IMR-90 (cell line): ENCODE measurements around the gene FBXW7. TPM values are rescaled to one million over a fixed set of nuclear protein-coding genes. Genes with fewer than 3 reads are reported as not detected.

Experiments
- ATAC-seq: fragments of 200-7000 bp; cut with Tn5 transposase; 2 replicates; pipeline ENCODE4 v1.9.1; 2020; ENCODE audit warnings: low read depth, mild to moderate bottlenecking, moderate library complexity
- BruUV-seq: library from RNA; stranded (reverse); fragments of 400-500 nt; replicated peaks from 2 replicates; lab custom pipeline; 2021; lab: Mats Ljungman, UMichigan
- CTCF ChIA-PET: fragments of 300-600 bp; formaldehyde crosslinking; extraction: SDS; loops from one replicate; lab custom pipeline; 2021; ENCODE audit warnings: antibody characterized with exemption; lab: Yijun Ruan, JAX
- POLR2A ChIA-PET: fragments of 300-600 bp; sonication (Branson Sonifier 250); formaldehyde crosslinking; loops from one replicate; lab custom pipeline; 2022; ENCODE audit warnings: antibody characterized with exemption; ENCODE audit not compliant: unreplicated experiment; lab: Charles Lee
- DNase-seq: peaks from one replicate; pipeline ENCODE4 v3.0.0; 2013
- H2AFZ ChIP-seq: replicated peaks from 2 replicates; pipeline ENCODE3; 2013; ENCODE audit warnings: low read length, mild to moderate bottlenecking; ENCODE audit not compliant: poor library complexity
- H2AK5ac ChIP-seq: 2 replicates; pipeline ENCODE4 v1.6.1; 2013; ENCODE audit warnings: low read depth, low read length, inconsistent platforms
- H2AK9ac ChIP-seq: replicated peaks from 2 replicates; pipeline ENCODE3; 2013; ENCODE audit warnings: mild to moderate bottlenecking, low read depth, low read length, moderate library complexity; ENCODE audit not compliant: poor library complexity
- H2BK120ac ChIP-seq: 2 replicates; pipeline ENCODE4 v1.6.1; 2013; ENCODE audit warnings: low read depth, low read length, inconsistent platforms
- H2BK15ac ChIP-seq: 3 replicates; pipeline ENCODE4 v1.6.1; 2013; ENCODE audit warnings: low read depth, low read length, inconsistent platforms
- H2BK20ac ChIP-seq: 2 replicates; pipeline ENCODE4 v1.6.1; 2013; ENCODE audit warnings: low read depth, mild to moderate bottlenecking, inconsistent platforms, low read length, moderate library complexity
- H2BK5ac ChIP-seq: 2 replicates; pipeline ENCODE4 v1.6.1; 2013; ENCODE audit warnings: mild to moderate bottlenecking, low read depth, low read length, inconsistent platforms; ENCODE audit not compliant: poor library complexity, severe bottlenecking
- H3K14ac ChIP-seq: replicated peaks from 2 replicates; pipeline ENCODE4 v1.6.1; 2013; ENCODE audit warnings: low read depth, low read length, inconsistent platforms
- H3K18ac ChIP-seq: 2 replicates; pipeline ENCODE4 v1.6.1; 2013; ENCODE audit warnings: low read depth, low read length, control low read depth
- H3K23ac ChIP-seq: 2 replicates; pipeline ENCODE4 v1.6.1; 2013; ENCODE audit warnings: low read depth, low read length, inconsistent platforms
- H3K27ac ChIP-seq: 2 replicates; pipeline ENCODE4 v1.5.1; 2013; ENCODE audit warnings: mild to moderate bottlenecking, control low read depth, low read length; ENCODE audit not compliant: insufficient read depth
- H3K27me3 ChIP-seq: 2 replicates; pipeline ENCODE4 v1.6.1; 2013; ENCODE audit warnings: low read length; ENCODE audit not compliant: control insufficient read depth, insufficient read depth
- H3K36me3 ChIP-seq: 2 replicates; pipeline ENCODE4 v1.6.1; 2013; ENCODE audit warnings: low read length, mixed read lengths; ENCODE audit not compliant: control insufficient read depth, insufficient read depth
- H3K4ac ChIP-seq: 2 replicates; pipeline ENCODE4 v1.6.1; 2013; ENCODE audit warnings: low read depth, low read length, inconsistent platforms
- H3K4me1 ChIP-seq: 2 replicates; pipeline ENCODE4 v1.6.1; 2013; ENCODE audit warnings: low read length, mixed read lengths; ENCODE audit not compliant: control insufficient read depth, insufficient read depth
- H3K4me2 ChIP-seq: 2 replicates; pipeline ENCODE4 v1.6.1; 2013; ENCODE audit warnings: low read depth, mild to moderate bottlenecking, control low read depth, low read length, moderate library complexity
- H3K4me3 ChIP-seq: 2 replicates; pipeline ENCODE4 v1.5.1; 2013; ENCODE audit warnings: low read depth, mild to moderate bottlenecking, control low read depth, low read length, moderate library complexity; ENCODE audit not compliant: insufficient read depth
- H3K56ac ChIP-seq: 2 replicates; pipeline ENCODE4 v1.6.1; 2013; ENCODE audit warnings: low read length, inconsistent platforms; ENCODE audit not compliant: insufficient read depth; ENCODE audit errors: extremely low read depth
- H3K79me1 ChIP-seq, 2 experiments: 2 replicates each; pipeline ENCODE4 v1.6.1; 2013; ENCODE audit warnings: low read length in 2 of 2, inconsistent platforms in 1 of 2, low read depth in 1 of 2
- H3K9ac ChIP-seq: 2 replicates; pipeline ENCODE4 v1.6.1; 2013; ENCODE audit warnings: low read depth, low read length, control low read depth
- H3K9me1 ChIP-seq: 2 replicates; pipeline ENCODE4 v1.6.1; 2013; ENCODE audit warnings: low read length, inconsistent platforms; ENCODE audit not compliant: insufficient read depth
- H3K9me3 ChIP-seq: 2 replicates; pipeline ENCODE4 v1.6.1; 2013; ENCODE audit warnings: low read length; ENCODE audit not compliant: control insufficient read depth, insufficient read depth
- H4K20me1 ChIP-seq: 2 replicates; pipeline ENCODE4 v1.6.1; 2013; ENCODE audit warnings: low read length, inconsistent platforms; ENCODE audit not compliant: insufficient read depth
- H4K5ac ChIP-seq: 2 replicates; pipeline ENCODE4 v1.6.1; 2013; ENCODE audit warnings: mild to moderate bottlenecking, low read depth, low read length, control low read depth
- H4K8ac ChIP-seq, 2 experiments: 2 replicates each; pipeline ENCODE4 v1.6.1; 2013; ENCODE audit warnings: low read depth in 2 of 2, low read length in 2 of 2, control low read depth in 1 of 2, inconsistent platforms in 1 of 2
- H4K91ac ChIP-seq: 2 replicates; pipeline ENCODE4 v1.6.1; 2013; ENCODE audit warnings: low read depth, low read length, inconsistent platforms; ENCODE audit not compliant: insufficient read depth
- BHLHE40 ChIP-seq: fragments of 150-350 bp; IDR thresholded peaks from 2 replicates; pipeline ENCODE4 v1.6.1; 2016; ENCODE audit warnings: mild to moderate bottlenecking, low read depth, low read length
- CHD1 ChIP-seq: IDR thresholded peaks from 2 replicates; pipeline ENCODE4 v1.6.1; 2012; ENCODE audit warnings: low read depth, low read length, improper control_type of control experiment
- CTCF ChIP-seq: conservative IDR thresholded peaks from 2 replicates; pipeline ENCODE4 v1.5.1; 2012; ENCODE audit warnings: mild to moderate bottlenecking, low read depth, low read length, improper control_type of control experiment
- ELK1 ChIP-seq: fragments of 150-350 bp; IDR thresholded peaks from 2 replicates; pipeline ENCODE4 v1.6.1; 2016; ENCODE audit warnings: low read depth, mild to moderate bottlenecking, low read length, moderate library complexity, borderline replicate concordance
- MAFK ChIP-seq: IDR thresholded peaks from 2 replicates; pipeline ENCODE4 v1.6.1; 2012; ENCODE audit warnings: low read depth, low read length, improper control_type of control experiment
- MAZ ChIP-seq: IDR thresholded peaks from 2 replicates; pipeline ENCODE4 v1.6.1; 2012; ENCODE audit warnings: low read depth, mild to moderate bottlenecking, low read length, improper control_type of control experiment, moderate library complexity, borderline replicate concordance
- MXI1 ChIP-seq: IDR thresholded peaks from 2 replicates; pipeline ENCODE4 v1.6.1; 2012; ENCODE audit warnings: low read depth, mild to moderate bottlenecking, low read length, moderate library complexity, borderline replicate concordance
- NFE2L2 ChIP-seq: fragments of 150-350 bp; IDR thresholded peaks from 2 replicates; pipeline ENCODE4 v1.6.1; 2016; ENCODE audit warnings: low read depth, mild to moderate bottlenecking, low read length
- RAD21 ChIP-seq: IDR thresholded peaks from 2 replicates; pipeline ENCODE4 v1.6.1; 2012; ENCODE audit warnings: low read length, improper control_type of control experiment
- WGBS, 2 experiments: methylation state at CpG; one replicate each; pipeline versions ENCODE4 v1.1.5 to v1.1.7; 2013; ENCODE audit warnings: missing lambda C conversion rate in 2 of 2; ENCODE audit not compliant: insufficient read length in 1 of 2; ENCODE audit errors: extremely low coverage in 2 of 2; 5-methylcytosine and 5-hydroxymethylcytosine counted together
- dilution Hi-C: fragments of 300-500 bp; cut with HindIII; formaldehyde crosslinking; loops from one replicate; pipeline ENCODE4 v1.14.3; 2018; ENCODE audit warnings: low sequenced_read_pairs; ENCODE audit not compliant: unreplicated experiment
- in situ Hi-C: fragments of 300-500 bp; cut with MboI; formaldehyde crosslinking; loops from 3 replicates; pipeline ENCODE4 v1.14.3; 2019; ENCODE audit warnings: low sequenced_read_pairs, inconsistent platforms, mixed read lengths
- intact Hi-C: fragments of 100-400 bp; cut with micrococcal nuclease; formaldehyde crosslinking; loops from 2 replicates; pipeline ENCODE4 v1.10.0; 2022
- polyA plus RNA-seq, 3 experiments: library from polyadenylated mRNA; depleted of rRNA; stranded (reverse); fragments of >200 nt; gene quantifications; 2 replicates each; pipeline ENCODE4 v1.2.3, GENCODE V29; 2012; ENCODE audit warnings: low replicate concordance in 1 of 3
- total RNA-seq: library from RNA; depleted of rRNA; stranded (reverse); fragments of >200 nt; gene quantifications from 2 replicates; pipeline ENCODE4 v1.2.3, GENCODE V29; 2012

FBXW7 gene
- total and polyA plus RNA-seq, 2 of the 4 experiments (the other 2 are of a cell fraction), result 7.2 to 27.4 TPM

DNA sequence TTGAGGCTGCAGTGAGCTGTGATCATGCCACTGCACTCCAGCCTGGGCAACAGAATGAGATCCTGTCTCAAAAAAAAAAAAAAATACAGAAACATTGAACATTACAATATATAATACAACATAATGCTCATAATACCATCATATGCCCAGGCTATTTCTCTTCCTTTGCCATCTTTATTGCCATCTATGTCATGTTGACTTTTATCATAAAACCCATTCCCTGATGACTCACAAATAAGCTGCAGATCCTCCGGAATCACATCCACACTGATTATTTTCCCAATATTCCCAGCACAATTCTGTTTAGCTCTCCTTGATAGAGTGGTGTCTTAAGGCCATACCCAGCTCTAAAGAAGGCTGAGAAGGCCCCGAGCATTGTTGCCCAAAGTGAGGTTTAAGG is 9.2 kb upstream of the FBXW7 start:
- BruUV-seq, result no TSS peak
- no peak overlapping the region for H2BK15ac ChIP-seq

More for the DNA sequence above, 9.2 kb upstream of the FBXW7 start:
- in situ Hi-C loops, result no loop called here
- H3K9me3 ChIP-seq, result no peaks in the 10 kb centered on the region
- WGBS, 2 experiments, result no CpG with 5 or more reads among the region's 2 CpGs
- no peak overlapping the region for H3K23ac ChIP-seq
- no peak for ATAC-seq
- H3K4ac ChIP-seq, result no peak overlapping the region
- H3K9ac ChIP-seq, result no peak overlapping the region
- intact Hi-C loops, result no loop called here
- H4K5ac ChIP-seq, result no peak overlapping the region
- H2AK5ac ChIP-seq, result no peak overlapping the region
- no peak overlapping the region for H2BK5ac ChIP-seq
- ChIA-PET POLR2A (no interaction called here), CTCF (interaction anchor here (0.6 kb wide), 1 partner anchor 46 kb away, joined by 5 read pairs; no protein-coding TSS in a partner anchor)
- no peak for DNase-seq
- H3K4me3 ChIP-seq, result no peak overlapping the region
- no peak overlapping the region for H2AFZ ChIP-seq
- no peak overlapping the region for H3K4me2 ChIP-seq
- no peak overlapping the region for H3K14ac ChIP-seq
- dilution Hi-C loops, result no loop called here
- H4K91ac ChIP-seq, result no peak overlapping the region
- H3K27ac ChIP-seq, result no peak overlapping the region
- no peaks in the 10 kb centered on the region for H3K4me1 ChIP-seq
- TF ChIP-seq RAD21 (no peak), ELK1 (no peak), MAZ (no peak), MAFK (no peak), NFE2L2 (no peak), BHLHE40 (no peak), CHD1 (no peak), MXI1 (no peak), CTCF (no peak)
- H3K27me3 ChIP-seq, result no peaks in the 10 kb centered on the region
- H4K8ac ChIP-seq, result no peak overlapping the region
- no peak overlapping the region for H2BK120ac ChIP-seq
- H2AK9ac ChIP-seq, result no peak overlapping the region
- peaks cover 1% of the 10 kb centered on the region; the same call in 1 of the 2 replicates for H4K20me1 ChIP-seq
- H3K9me1 ChIP-seq, result peaks cover 6% of the 10 kb centered on the region; the same call in 1 of the 2 replicates
- no peak overlapping the region for H3K18ac ChIP-seq
- H3K79me1 ChIP-seq, result peaks cover 0 to 9% of the 10 kb centered on the region in 2 experiments; a peak in 2 of 4 replicates
- no peak overlapping the region for H3K56ac ChIP-seq
- peaks cover under 1% of the 10 kb centered on the region; the same call in 1 of the 2 replicates for H3K36me3 ChIP-seq
- no peak overlapping the region for H2BK20ac ChIP-seq
